SU-DHL-6 (cell line): ENCODE data around the gene CIB1.

Source experiments
- H2AFZ ChIP-seq: fragments of 200-600 bp; sonication (generic); 2 replicates; pipeline ENCODE4 v1.6.1; 2014; ENCODE audit warnings: low read depth, mild to moderate bottlenecking, moderate library complexity, mixed read lengths, antibody characterized with exemption, low read length; ENCODE audit not compliant: severe bottlenecking
- H3F3A ChIP-seq: fragments of 200-600 bp; shearing (Covaris generic); 2 replicates; pipeline ENCODE4 v1.6.0; 2016; ENCODE audit warnings: antibody characterized with exemption, mild to moderate bottlenecking; ENCODE audit not compliant: insufficient read depth
- H3K27ac ChIP-seq: fragments of 200-600 bp; sonication (generic); 2 replicates; pipeline ENCODE4 v1.5.1; 2016; ENCODE audit warnings: low read depth, mild to moderate bottlenecking, low read length, moderate library complexity, mixed read lengths
- H3K27me3 ChIP-seq: fragments of 200-600 bp; sonication (generic), shearing (Covaris generic); 2 replicates; pipeline ENCODE4 v1.6.0; 2014; ENCODE audit warnings: mild to moderate bottlenecking, low read length
- H3K36me3 ChIP-seq: fragments of 200-600 bp; sonication (generic); 2 replicates; pipeline ENCODE4 v1.6.1; 2014; ENCODE audit warnings: mild to moderate bottlenecking, low read length, mixed read lengths
- H3K4me2 ChIP-seq: fragments of 300-600, 200-600 bp; shearing (Covaris generic), sonication (generic); 2 replicates; pipeline ENCODE4 v1.6.0; 2014; ENCODE audit warnings: low read length, low read depth, mild to moderate bottlenecking; ENCODE audit not compliant: poor library complexity, severe bottlenecking
- H3K4me3 ChIP-seq: fragments of 200-600 bp; sonication (generic); 2 replicates; pipeline ENCODE4 v1.5.1; 2014; ENCODE audit warnings: antibody characterized with exemption, low read length, mild to moderate bottlenecking, mixed read lengths; ENCODE audit not compliant: insufficient read depth, poor library complexity, severe bottlenecking
- H3K79me2 ChIP-seq: fragments of 200-600 bp; sonication (generic); 2 replicates; pipeline ENCODE4 v1.6.1; 2014; ENCODE audit warnings: mild to moderate bottlenecking, low read length, moderate library complexity; ENCODE audit not compliant: insufficient read depth
- H3K9ac ChIP-seq: fragments of 200-600 bp; sonication (generic); 2 replicates; pipeline ENCODE4 v1.7.0; 2014; ENCODE audit warnings: mild to moderate bottlenecking, low read length
- H3K9me2 ChIP-seq: fragments of 200-600 bp; sonication (generic); replicated peaks from 2 replicates; pipeline ENCODE4 v1.6.1; 2014; ENCODE audit warnings: low read length; ENCODE audit not compliant: insufficient read depth
- H3K9me3 ChIP-seq: fragments of 200-600 bp; sonication (generic); 2 replicates; pipeline ENCODE4 v1.6.1; 2014; ENCODE audit warnings: low read length, mixed read lengths; ENCODE audit not compliant: insufficient read depth
- H4K20me1 ChIP-seq: fragments of 200-600 bp; sonication (generic); 2 replicates; pipeline ENCODE4 v1.6.1; 2014; ENCODE audit warnings: low read depth, mild to moderate bottlenecking, antibody characterized with exemption, low read length, moderate library complexity, mixed read lengths
- EZH2phosphoT487 ChIP-seq: fragments of 200-600 bp; sonication (generic), shearing (Covaris generic); conservative IDR thresholded peaks from 2 replicates; pipeline ENCODE4 v1.6.1; 2018; ENCODE audit warnings: mild to moderate bottlenecking, antibody characterized with exemption, low read length, moderate library complexity, mixed read lengths
- TF ChIP-seq, protein P1 (sequence below): fragments of 200-600 bp; sonication (generic); IDR thresholded peaks from one replicate; pipeline ENCODE4 v1.5.1; 2017; ENCODE audit warnings: antibody characterized with exemption, mild to moderate bottlenecking, low read length, moderate library complexity; ENCODE audit not compliant: insufficient read depth, poor library complexity, severe bottlenecking

The CIB1 gene

DNA sequence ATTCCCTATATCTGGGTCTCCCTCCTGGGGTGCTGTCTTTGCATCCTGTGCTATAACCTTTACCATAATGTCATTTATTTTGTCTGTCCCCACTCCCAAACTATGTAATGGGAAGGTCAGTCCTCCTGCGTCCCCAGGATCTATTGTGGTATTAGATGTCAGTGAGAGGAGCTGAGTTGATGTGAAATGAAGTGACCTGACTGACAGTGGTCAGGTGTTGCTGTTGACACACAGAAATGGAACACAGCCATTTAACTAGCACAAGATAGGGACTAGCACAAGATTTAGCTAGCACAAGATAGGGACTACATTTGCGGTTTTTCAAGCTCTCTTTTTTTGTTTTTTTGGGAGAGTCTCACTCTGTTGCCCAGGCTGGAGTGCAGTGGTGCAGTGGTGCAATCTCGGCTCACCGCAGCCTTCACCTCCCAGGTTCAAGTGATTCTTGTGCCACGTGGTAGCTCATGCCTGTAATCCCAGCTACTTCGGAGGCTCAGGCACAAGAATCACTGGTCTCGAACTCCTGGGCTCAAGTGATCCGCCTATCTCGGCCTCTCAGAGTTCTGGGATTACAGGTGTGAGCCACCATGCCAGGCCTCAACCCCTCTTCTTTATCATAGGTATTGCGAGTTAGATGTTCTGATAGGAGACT, 36.9 kb upstream of the CIB1 start:
- Histone ChIP-seq H3K27me3 (no peaks in the 10 kb centered on the region), H3F3A (no peaks in the 10 kb centered on the region), H3K4me3 (no peak overlapping the region), H3K27ac (no peak overlapping the region), H3K9me2 (no peaks in the 10 kb centered on the region), H3K36me3 (peaks cover 28% of the 10 kb centered on the region), H3K4me2 (no peak overlapping the region), H3K9me3 (no peaks in the 10 kb centered on the region), H2AFZ (no peak overlapping the region), H3K79me2 (peaks cover 54% of the 10 kb centered on the region), H3K9ac (no peak overlapping the region), H4K20me1 (peaks cover 8% of the 10 kb centered on the region; the same call in 1 of the 2 replicates)
- TF ChIP-seq EZH2phosphoT487, result no peak
- TF ChIP-seq, protein P1, sequence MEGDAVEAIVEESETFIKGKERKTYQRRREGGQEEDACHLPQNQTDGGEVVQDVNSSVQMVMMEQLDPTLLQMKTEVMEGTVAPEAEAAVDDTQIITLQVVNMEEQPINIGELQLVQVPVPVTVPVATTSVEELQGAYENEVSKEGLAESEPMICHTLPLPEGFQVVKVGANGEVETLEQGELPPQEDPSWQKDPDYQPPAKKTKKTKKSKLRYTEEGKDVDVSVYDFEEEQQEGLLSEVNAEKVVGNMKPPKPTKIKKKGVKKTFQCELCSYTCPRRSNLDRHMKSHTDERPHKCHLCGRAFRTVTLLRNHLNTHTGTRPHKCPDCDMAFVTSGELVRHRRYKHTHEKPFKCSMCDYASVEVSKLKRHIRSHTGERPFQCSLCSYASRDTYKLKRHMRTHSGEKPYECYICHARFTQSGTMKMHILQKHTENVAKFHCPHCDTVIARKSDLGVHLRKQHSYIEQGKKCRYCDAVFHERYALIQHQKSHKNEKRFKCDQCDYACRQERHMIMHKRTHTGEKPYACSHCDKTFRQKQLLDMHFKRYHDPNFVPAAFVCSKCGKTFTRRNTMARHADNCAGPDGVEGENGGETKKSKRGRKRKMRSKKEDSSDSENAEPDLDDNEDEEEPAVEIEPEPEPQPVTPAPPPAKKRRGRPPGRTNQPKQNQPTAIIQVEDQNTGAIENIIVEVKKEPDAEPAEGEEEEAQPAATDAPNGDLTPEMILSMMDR, result no peak

DNA sequence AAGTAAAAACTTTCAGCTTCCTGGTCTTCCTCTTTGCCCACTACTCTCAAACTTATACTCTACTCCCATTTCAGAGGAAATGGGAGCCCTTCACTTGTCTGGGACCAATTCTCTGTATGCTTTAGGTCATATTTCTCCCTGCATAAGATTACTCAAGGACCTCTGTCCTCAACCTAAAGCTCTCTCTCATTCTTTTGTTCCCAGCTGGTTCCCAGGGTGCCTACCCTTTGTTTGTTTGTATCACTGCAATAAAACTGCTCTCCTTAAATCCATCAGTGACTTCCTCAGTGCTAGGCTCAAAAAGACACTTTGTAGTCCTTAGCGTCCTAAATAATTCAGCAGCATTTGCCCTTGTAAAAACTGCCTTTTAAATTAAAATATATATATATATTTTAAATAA, 34.7 kb upstream of the CIB1 start:
- no peak overlapping the region for H3K9ac ChIP-seq
- H3K4me2 ChIP-seq, result peak overlapping the region; percentile 94
- no peaks in the 10 kb centered on the region for H3K9me2 ChIP-seq
- no peak overlapping the region for H3K4me3 ChIP-seq
- H3K27me3 ChIP-seq, result no peaks in the 10 kb centered on the region
- H3K79me2 ChIP-seq, result peaks cover 54% of the 10 kb centered on the region
- peaks cover 8% of the 10 kb centered on the region; the same call in 1 of the 2 replicates for H4K20me1 ChIP-seq
- TF ChIP-seq EZH2phosphoT487, result no peak
- TF ChIP-seq, protein P1, result no peak
- H3K27ac ChIP-seq, result no peak overlapping the region
- H3F3A ChIP-seq, result no peaks in the 10 kb centered on the region
- H2AFZ ChIP-seq, result no peak overlapping the region
- H3K36me3 ChIP-seq, result peaks cover 28% of the 10 kb centered on the region
- no peaks in the 10 kb centered on the region for H3K9me3 ChIP-seq

GRCh38 chr15:90266485-90266884, 32.7 kb upstream of the CIB1 start:
- no peaks in the 10 kb centered on the region for H3F3A ChIP-seq
- H3K9me3 ChIP-seq, result no peaks in the 10 kb centered on the region
- no peaks in the 10 kb centered on the region for H3K27me3 ChIP-seq
- peaks cover 52% of the 10 kb centered on the region for H3K79me2 ChIP-seq
- TF ChIP-seq EZH2phosphoT487, result no peak
- TF ChIP-seq, protein P1, result no peak
- peak overlapping the region; percentile 68 for H3K4me3 ChIP-seq
- peak overlapping the region; percentile 68 for H3K27ac ChIP-seq
- peak overlapping the region; percentile 81 for H3K9ac ChIP-seq
- H3K36me3 ChIP-seq, result peaks cover 22% of the 10 kb centered on the region
- H4K20me1 ChIP-seq, result peaks cover 8% of the 10 kb centered on the region; the same call in 1 of the 2 replicates
- peak overlapping the region; percentile 76 for H2AFZ ChIP-seq
- H3K4me2 ChIP-seq, result peak overlapping the region; percentile 94
- H3K9me2 ChIP-seq, result no peaks in the 10 kb centered on the region
